B cell (primary cell): Measurements from ENCODE around the gene SLC25A21. TPM values are rescaled to one million over a fixed set of nuclear protein-coding genes. Genes with fewer than 3 reads are reported as not detected.

Source experiments
- ATAC-seq: fragments of 200-7000 bp; cut with Tn5 transposase; one replicate; pipeline ENCODE4 v1.10.0; 2021; ENCODE audit warnings: low read depth, mild to moderate bottlenecking, moderate number of reproducible peaks, moderate library complexity
- CTCF ChIA-PET: fragments of 350-600 bp; sonication (Branson Sonifier 250); formaldehyde crosslinking; loops from one replicate; lab custom pipeline; 2021; ENCODE audit warnings: antibody characterized with exemption, inconsistent platforms; lab: Charles Lee
- POLR2A ChIA-PET: fragments of 350-600 bp; sonication (Branson Sonifier 250); formaldehyde crosslinking; loops from one replicate; lab custom pipeline; 2021; ENCODE audit warnings: antibody characterized with exemption; lab: Charles Lee
- DNase-seq: peaks from one replicate; pipeline ENCODE4 v3.0.0; 2013
- H2AFZ ChIP-seq: 2 replicates; pipeline ENCODE4 v1.6.1; 2012; ENCODE audit warnings: mild to moderate bottlenecking, low read depth, low read length; ENCODE audit not compliant: insufficient read depth, poor library complexity, severe bottlenecking
- H3K27ac ChIP-seq, 2 donors: 1 replicate in 1 of 2; 2 replicates in 1 of 2; pipeline ENCODE4 v1.5.1; 2012 to 2013; ENCODE audit warnings: low read length in 2 of 2, mild to moderate bottlenecking in 2 of 2, moderate library complexity in 1 of 2
- H3K27me3 ChIP-seq, 4 experiments: fragments of 200-600 bp in 1 of 4; sonication (generic) in 1 of 4; replicated peaks in 1 of 4; 1 replicate in 2 of 4; 2 replicates in 2 of 4; pipeline versions ENCODE4 v1.6.1 to v1.7.0; 2013 to 2016; ENCODE audit warnings: low read length in 3 of 4, mild to moderate bottlenecking in 2 of 4, mixed read lengths in 1 of 4, moderate library complexity in 1 of 4; ENCODE audit not compliant: insufficient read depth in 4 of 4, control insufficient read depth in 3 of 4; ENCODE audit errors: control extremely low read depth in 1 of 4
- H3K36me3 ChIP-seq, 2 experiments: replicated peaks in 1 of 2; 1 replicate in 1 of 2; 2 replicates in 1 of 2; pipeline versions ENCODE4 v1.6.1 to v1.7.1; 2013; ENCODE audit warnings: low read length in 1 of 2; ENCODE audit not compliant: insufficient read depth in 2 of 2, control insufficient read depth in 1 of 2; ENCODE audit errors: control extremely low read depth in 1 of 2, extremely low read depth in 1 of 2
- H3K4me1 ChIP-seq, 2 donors: fragments of 200-600 bp in 1 of 2; sonication (generic) in 1 of 2; 1 replicate in 1 of 2; 2 replicates in 1 of 2; pipeline versions ENCODE4 v1.5.1 to v1.6.1; 2013 to 2017; ENCODE audit warnings: low read length in 2 of 2; ENCODE audit not compliant: control insufficient read depth in 2 of 2, insufficient read depth in 2 of 2
- H3K4me2 ChIP-seq: replicated peaks from 2 replicates; pipeline ENCODE3; 2012; ENCODE audit warnings: mild to moderate bottlenecking, low read depth, low read length; ENCODE audit not compliant: poor library complexity, severe bottlenecking
- H3K4me3 ChIP-seq, 5 experiments: fragments of 200-600 bp in 1 of 5; sonication (generic) in 1 of 5; 1 replicate in 3 of 5; 2 replicates in 2 of 5; pipeline versions ENCODE4 v1.5.1 to v1.7.0; 2011 to 2016; ENCODE audit warnings: low read length in 4 of 5, mild to moderate bottlenecking in 4 of 5, low read depth in 2 of 5, control low read depth in 1 of 5, moderate library complexity in 1 of 5; ENCODE audit not compliant: insufficient read depth in 1 of 5; ENCODE audit errors: control extremely low read depth in 1 of 5, extremely low read depth in 1 of 5
- H3K79me2 ChIP-seq: fragments of 200-600 bp; sonication (generic); one replicate; pipeline ENCODE4 v1.6.0; 2016; ENCODE audit warnings: low read length; ENCODE audit not compliant: control insufficient read depth, insufficient read depth
- H3K9ac ChIP-seq: fragments of 200-600 bp; sonication (generic); 2 replicates; pipeline ENCODE4 v1.6.1; 2017; ENCODE audit warnings: mild to moderate bottlenecking, low read length, moderate library complexity
- H3K9me3 ChIP-seq, 3 donors: one replicate each; pipeline versions ENCODE4 v1.6.1 to v1.7.1; 2013; ENCODE audit warnings: low read length in 2 of 3; ENCODE audit not compliant: control insufficient read depth in 2 of 3, insufficient read depth in 1 of 3; ENCODE audit errors: control extremely low read depth in 1 of 3
- H4K20me1 ChIP-seq: 2 replicates; pipeline ENCODE4 v1.6.0; 2012; ENCODE audit warnings: mild to moderate bottlenecking, low read length; ENCODE audit not compliant: insufficient read depth, control insufficient read depth, poor library complexity, severe bottlenecking
- H3K27ac Mint-ChIP-seq: one replicate; pipeline ENCODE4 v1.8.0; 2021; ENCODE audit warnings: mixed read lengths
- H3K27me3 Mint-ChIP-seq: one replicate; pipeline ENCODE4 v1.8.0; 2021; ENCODE audit warnings: mixed read lengths
- H3K4me1 Mint-ChIP-seq: one replicate; pipeline ENCODE4 v1.8.0; 2021; ENCODE audit warnings: mixed read lengths
- H3K4me3 Mint-ChIP-seq: one replicate; pipeline ENCODE4 v1.8.0; 2021; ENCODE audit warnings: mixed read lengths
- H3K9me3 Mint-ChIP-seq: one replicate; pipeline ENCODE4 v1.8.0; 2022; ENCODE audit warnings: mixed read lengths; ENCODE audit not compliant: insufficient read depth
- CTCF ChIP-seq: fragments of 200-600 bp; IDR thresholded peaks from one replicate; pipeline ENCODE4 v1.8.0; 2022; ENCODE audit warnings: antibody characterized with exemption, mild to moderate bottlenecking
- EZH2 ChIP-seq: IDR thresholded peaks from 2 replicates; pipeline ENCODE4 v1.6.1; 2012; ENCODE audit warnings: borderline replicate concordance, low read depth, mild to moderate bottlenecking, moderate library complexity, low read length; ENCODE audit not compliant: insufficient read depth, poor library complexity, severe bottlenecking
- WGBS: methylation state at CpG from one replicate; pipeline ENCODE4 v1.1.5; 2013; ENCODE audit warnings: missing lambda C conversion rate; ENCODE audit not compliant: insufficient coverage; 5-methylcytosine and 5-hydroxymethylcytosine counted together
- intact Hi-C: fragments of 100-400 bp; cut with micrococcal nuclease; formaldehyde crosslinking; loops from one replicate; pipeline ENCODE4 v1.10.0; 2022
- polyA plus RNA-seq: library from polyadenylated mRNA; depleted of rRNA; stranded (reverse); fragments of >200 nt; gene quantifications from 2 replicates; pipeline ENCODE4 v1.2.3, GENCODE V29; 2012
- total RNA-seq, 2 donors: library from RNA; stranded (reverse); fragments of 120-200 nt in 1 of 2; gene quantifications; 1 replicate in 1 of 2; 2 replicates in 1 of 2; pipeline versions ENCODE4 v1.2.3 to v1.2.4, GENCODE V29; 2013 to 2022

Gene SLC25A21
- total and polyA plus RNA-seq, 2 donors (not counting 1 experiment from before 2014, with no cell fraction given) = not detected

- Histone ChIP-seq H3K4me3 (peak within 1 kb of the TSS in 2 of 5 experiments; percentile 3 to 27), H2AFZ (peak within 1 kb of the TSS; percentile 51)
These were observed 25.2 kb upstream of the SLC25A21 start, which contains the start of gene MIPOL1 for GRCh38 chr14:37197421-37198272. TSS of gene MIPOL1 (plus strand) at chr14:37197937. CDS start at chr14:37247889, 49,952 bp downstream.

More at GRCh38 chr14:37197421-37198272, 25.2 kb upstream of the SLC25A21 start, which contains the start of gene MIPOL1:
- Histone ChIP-seq H3K27ac (no peak within 1 kb of the TSS), H3K79me2 (no peaks in the 10 kb centered on the region), H3K9me3 (peaks cover 0 to 7% (median 0%) of the 10 kb centered on the region in 3 donors), H3K4me2 (peak within 1 kb of the TSS; percentile 47), H3K9ac (no peak within 1 kb of the TSS), H3K36me3 (no peaks in the 10 kb centered on the region), H4K20me1 (no peaks in the 10 kb centered on the region), H3K4me1 (peaks cover 0 to 3% of the 10 kb centered on the region in 2 donors), H3K27me3 (peaks cover 0 to 8% (median 0%) of the 10 kb centered on the region in 4 experiments)
- Mint-ChIP-seq H3K4me3 (peak within 1 kb of the TSS; percentile 76), H3K4me1 (peaks cover 13% of the 10 kb centered on the region), H3K9me3 (peaks cover 2% of the 10 kb centered on the region), H3K27ac (no peak within 1 kb of the TSS), H3K27me3 (peaks cover 14% of the 10 kb centered on the region)
- DNase-seq = no peak
- no peak for TF ChIP-seq EZH2
- TF ChIP-seq CTCF = no peak
- ATAC-seq = no peak
- POLR2A ChIA-PET = no interaction called here
- 9% methylated on average over 69 of the region's 70 CpGs for WGBS
- CTCF ChIA-PET = no interaction called here
- intact Hi-C loops = no loop called here
